ENCODE measurements around the gene GLUD2. TPM values are rescaled to one million over a fixed set of nuclear protein-coding genes. Genes with fewer than 3 reads are reported as not detected.
A peak's percentile ranks its signal among the peaks of the same experiment; 100 is the strongest.
"Not testable (repeated sequence)": the region's sequence is repeated elsewhere in the genome, so short reads cannot be mapped to it uniquely, and the experiment has no call there.

GLUD2 gene
- total and polyA plus RNA-seq, 9 of the 15 experiments (the other 6 are each of a cell fraction or from before 2014, with no cell fraction given), result 1.5 to 9.6 (median 7.1) TPM

DNA sequence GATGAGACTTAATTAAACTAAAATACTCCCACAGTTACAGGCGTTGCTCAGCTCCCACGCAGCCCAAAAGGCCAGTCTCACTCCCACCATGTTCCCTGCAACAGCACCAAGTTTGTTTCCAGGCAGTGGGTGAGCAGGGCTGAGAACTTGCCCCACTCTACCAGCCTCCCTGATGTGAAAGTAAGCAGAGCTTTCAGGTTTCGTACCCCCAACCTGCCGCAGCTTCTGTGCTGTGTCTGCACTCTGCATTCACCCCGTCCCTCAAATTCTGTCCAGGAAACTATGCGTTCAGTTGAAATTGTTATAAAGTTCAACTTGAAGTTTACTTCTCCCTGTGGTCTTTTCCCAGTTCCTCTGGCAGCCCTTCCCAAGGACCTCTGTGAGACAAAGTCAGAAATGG lies 17.2 kb downstream of the GLUD2 start:
- Histone ChIP-seq H3K36me3 (ENCODE audit: control insufficient read depth, insufficient read depth, low read length) (no peaks in the 10 kb centered on the region), H4K20me1 (replicated peaks; ENCODE audit: control insufficient read depth, insufficient read depth, low read length) (no peaks in the 10 kb centered on the region), H3K79me2 (ENCODE audit: control insufficient read depth, insufficient read depth, low read length) (no peaks in the 10 kb centered on the region), H3K4me3 (no peak overlapping the region), H3K9me1 (ENCODE audit: control insufficient read depth, insufficient read depth, low read length) (no peaks in the 10 kb centered on the region), H3K9me3 (replicated peaks; ENCODE audit: control insufficient read depth, insufficient read depth, low read depth, low read length) (no peaks in the 10 kb centered on the region), H3K4me2 (ENCODE audit: insufficient read depth, low read length) (no peak overlapping the region), H3K4me1 (replicated peaks in 1 of 2; ENCODE audit: control insufficient read depth in 2 of 2, insufficient read depth in 2 of 2, low read length in 2 of 2) (no peaks in the 10 kb centered on the region), H3K27ac (ENCODE audit: extremely low read depth, low read depth, low read length) (no peak overlapping the region), H3K9ac (ENCODE audit: insufficient read depth in 1 of 2, low read depth in 2 of 2, low read length in 2 of 2) (no peak overlapping the region), H2AFZ (ENCODE audit: low read depth, low read length) (no peak overlapping the region), H3K27me3 (ENCODE audit: control insufficient read depth in 2 of 2, insufficient read depth in 2 of 2, low read length in 2 of 2) (no peaks in the 10 kb centered on the region)
- in situ Hi-C loops (cut with MboI), result no loop called here
- ATAC-seq (no peak), DNase-seq (ENCODE audit: extremely low read depth in 1 of 4, low spot score in 3 of 4) (no peak), FAIRE-seq (no peak)
- BruUV-seq (replicated peaks), result no TSS peak
- TF ChIP-seq KLF13 (tag; IDR thresholded peaks at IDR 0.05; ENCODE audit: borderline replicate concordance, low read depth) (no peak), RFX5 (IDR thresholded peaks at IDR 0.05; ENCODE audit: low read depth, low read length) (no peak), PTBP1 (IDR thresholded peaks at IDR 0.05; ENCODE audit: low read depth, low read length) (no peak), SOX6 (IDR thresholded peaks at IDR 0.05) (no peak), NR4A1 (CRISPR knock-in tag; IDR thresholded peaks at IDR 0.05) (no peak), NR4A1 (tag; IDR thresholded peaks at IDR 0.05) (no peak), CBX3 (IDR thresholded peaks at IDR 0.05; ENCODE audit: borderline replicate concordance in 1 of 2, low read length in 2 of 2) (no peak), RBBP5 (IDR thresholded peaks at IDR 0.05; ENCODE audit: borderline replicate concordance, insufficient read depth, low read length, poor library complexity, severe bottlenecking) (no peak), FOXJ2 (tag; IDR thresholded peaks at IDR 0.05) (no peak), SRSF3 (IDR thresholded peaks at IDR 0.05; ENCODE audit: insufficient read depth, low read length) (no peak), POLR2G (IDR thresholded peaks at IDR 0.05; ENCODE audit: low read depth, low read length) (no peak)
- TF ChIP-seq, protein P1, sequence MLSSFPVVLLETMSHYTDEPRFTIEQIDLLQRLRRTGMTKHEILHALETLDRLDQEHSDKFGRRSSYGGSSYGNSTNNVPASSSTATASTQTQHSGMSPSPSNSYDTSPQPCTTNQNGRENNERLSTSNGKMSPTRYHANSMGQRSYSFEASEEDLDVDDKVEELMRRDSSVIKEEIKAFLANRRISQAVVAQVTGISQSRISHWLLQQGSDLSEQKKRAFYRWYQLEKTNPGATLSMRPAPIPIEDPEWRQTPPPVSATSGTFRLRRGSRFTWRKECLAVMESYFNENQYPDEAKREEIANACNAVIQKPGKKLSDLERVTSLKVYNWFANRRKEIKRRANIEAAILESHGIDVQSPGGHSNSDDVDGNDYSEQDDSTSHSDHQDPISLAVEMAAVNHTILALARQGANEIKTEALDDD (IDR thresholded peaks at IDR 0.05), result no peak
- TF ChIP-seq, protein P2, sequence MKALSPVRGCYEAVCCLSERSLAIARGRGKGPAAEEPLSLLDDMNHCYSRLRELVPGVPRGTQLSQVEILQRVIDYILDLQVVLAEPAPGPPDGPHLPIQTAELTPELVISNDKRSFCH (CRISPR knock-in tag; IDR thresholded peaks at IDR 0.05), result no peak
- TF ChIP-seq, protein P2 (tag; IDR thresholded peaks at IDR 0.05), result no peak
- ChIA-PET CTCF (ENCODE audit: low intra/inter-chr PET ratio) (no interaction called here), POLR2A (interaction anchor here (0.7 kb wide), 1 partner anchor 191 kb away, joined by 3 read pairs; no protein-coding TSS in a partner anchor)
- 32% methylated on average over 5 of the region's 6 CpGs for WGBS (ENCODE audit: insufficient coverage, low coverage, missing lambda C conversion rate)
- intact Hi-C loops (cut with micrococcal nuclease), result no loop called here

- BruUV-seq (replicated peaks); ATAC-seq: not testable (repeated sequence)
- 25% methylated on average over 2 of the region's 2 CpGs for WGBS (ENCODE audit: insufficient coverage, low coverage, missing lambda C conversion rate)
Measured at GRCh38 chrX:121084247-121084646, 36.8 kb downstream of the GLUD2 start.

More at GRCh38 chrX:121084247-121084646, 36.8 kb downstream of the GLUD2 start:
- FAIRE-seq; H3K79me2 ChIP-seq (ENCODE audit: control insufficient read depth, insufficient read depth, low read length); H3K36me3 ChIP-seq (ENCODE audit: control insufficient read depth, insufficient read depth, low read length); H4K20me1 ChIP-seq (replicated peaks; ENCODE audit: control insufficient read depth, insufficient read depth, low read length); H3K27me3 ChIP-seq (ENCODE audit: control insufficient read depth in 2 of 2, insufficient read depth in 2 of 2, low read length in 2 of 2); H3K9me1 ChIP-seq (ENCODE audit: control insufficient read depth, insufficient read depth, low read length); DNase-seq (ENCODE audit: extremely low read depth in 1 of 4, low spot score in 3 of 4); H3K4me2 ChIP-seq (ENCODE audit: insufficient read depth, low read length); H2AFZ ChIP-seq (ENCODE audit: low read depth, low read length); H3K9ac ChIP-seq (ENCODE audit: insufficient read depth in 1 of 2, low read depth in 2 of 2, low read length in 2 of 2); CTCF ChIA-PET (ENCODE audit: low intra/inter-chr PET ratio); in situ Hi-C loops (cut with MboI); H3K4me3 ChIP-seq; H3K9me3 ChIP-seq (replicated peaks; ENCODE audit: control insufficient read depth, insufficient read depth, low read depth, low read length); POLR2A ChIA-PET: not testable (repeated sequence)
- peak overlapping the region; percentile 73 for H3K27ac ChIP-seq (ENCODE audit: extremely low read depth, low read depth, low read length)
- peaks cover 0 to 11% of the 10 kb centered on the region in 2 experiments; a peak in 3 of 5 replicates for H3K4me1 ChIP-seq (replicated peaks in 1 of 2; ENCODE audit: control insufficient read depth in 2 of 2, insufficient read depth in 2 of 2, low read length in 2 of 2)
- intact Hi-C loops (cut with micrococcal nuclease), result loop anchor here (10.0 kb wide), 1 partner anchor 111 kb away; no protein-coding TSS in a partner anchor

Data from K562 (cell line).